Liver (tissue), 9 donors: ENCODE measurements around the gene GSE1. TPM values are rescaled to one million over a fixed set of nuclear protein-coding genes. Genes with fewer than 3 reads are reported as not detected.

Experiments used
- DNase-seq: peaks from one replicate; pipeline ENCODE4 v3.0.0-alpha.2; 2017; ENCODE audit warnings: low spot score
- H3K27ac ChIP-seq, 2 donors: one replicate each; pipeline ENCODE4 v1.7.0; 2013; ENCODE audit warnings: inconsistent platforms in 2 of 2, low read length in 2 of 2, control low read depth in 1 of 2, low read depth in 1 of 2, mild to moderate bottlenecking in 1 of 2
- H3K27me3 ChIP-seq, 4 donors: one replicate each; pipeline versions ENCODE4 v1.6.1 to v1.7.0; 2013; ENCODE audit warnings: low read length in 3 of 4, inconsistent platforms in 1 of 4, mild to moderate bottlenecking in 1 of 4, moderate library complexity in 1 of 4; ENCODE audit not compliant: control insufficient read depth in 4 of 4, insufficient read depth in 4 of 4
- H3K36me3 ChIP-seq, 4 donors: one replicate each; pipeline versions ENCODE4 v1.6.1 to v1.7.0; 2013; ENCODE audit warnings: low read length in 3 of 4, mild to moderate bottlenecking in 3 of 4, low read depth in 1 of 4, moderate library complexity in 1 of 4; ENCODE audit not compliant: control insufficient read depth in 4 of 4, insufficient read depth in 3 of 4
- H3K4me1 ChIP-seq, 4 donors: one replicate each; pipeline versions ENCODE4 v1.6.1 to v1.7.0; 2013; ENCODE audit warnings: low read length in 3 of 4, mild to moderate bottlenecking in 3 of 4, moderate library complexity in 1 of 4; ENCODE audit not compliant: control insufficient read depth in 4 of 4, insufficient read depth in 4 of 4
- H3K4me3 ChIP-seq, 3 donors: one replicate each; pipeline versions ENCODE4 v1.6.1 to v1.7.0; 2013; ENCODE audit warnings: low read length in 3 of 3, control low read depth in 1 of 3, low read depth in 1 of 3, mild to moderate bottlenecking in 1 of 3
- H3K9ac ChIP-seq, 2 donors: one replicate each; pipeline ENCODE4 v1.7.0; 2013; ENCODE audit warnings: low read length in 2 of 2, mild to moderate bottlenecking in 2 of 2, moderate library complexity in 2 of 2, control low read depth in 1 of 2, low read depth in 1 of 2
- H3K9me3 ChIP-seq, 4 donors: one replicate each; pipeline versions ENCODE4 v1.6.1 to v1.7.0; 2013; ENCODE audit warnings: low read length in 3 of 4; ENCODE audit not compliant: control insufficient read depth in 4 of 4
- ATF3 ChIP-seq: IDR thresholded peaks from 2 replicates; pipeline ENCODE4 v1.6.1; 2016; ENCODE audit warnings: antibody characterized with exemption
- CTCF ChIP-seq: fragments of 150-350 bp; IDR thresholded peaks from 2 replicates; pipeline ENCODE4 v1.5.1; 2017; ENCODE audit warnings: improper control_type of control experiment, low read depth, low read length; ENCODE audit not compliant: missing input control
- FOXA1 ChIP-seq: IDR thresholded peaks from 2 replicates; pipeline ENCODE4 v1.6.1; 2016; ENCODE audit warnings: antibody characterized with exemption
- FOXA2 ChIP-seq: IDR thresholded peaks from 2 replicates; pipeline ENCODE4 v1.6.1; 2016; ENCODE audit warnings: antibody characterized with exemption
- GABPA ChIP-seq, 2 donors: IDR thresholded peaks in 1 of 2; conservative IDR thresholded peaks in 1 of 2; 2 replicates each; pipeline ENCODE4 v1.6.1; 2016; ENCODE audit warnings: antibody characterized with exemption in 2 of 2, mild to moderate bottlenecking in 1 of 2, moderate library complexity in 1 of 2
- HNF4A ChIP-seq, 2 donors: conservative IDR thresholded peaks; 2 replicates each; pipeline ENCODE4 v1.6.1; 2016; ENCODE audit warnings: antibody characterized with exemption in 2 of 2, mild to moderate bottlenecking in 2 of 2
- JUND ChIP-seq, 2 donors: IDR thresholded peaks; 2 replicates each; pipeline ENCODE4 v1.6.1; 2016; ENCODE audit warnings: antibody characterized with exemption in 2 of 2
- MAX ChIP-seq: IDR thresholded peaks from 2 replicates; pipeline ENCODE4 v1.6.1; 2016; ENCODE audit warnings: antibody characterized with exemption
- NR2F2 ChIP-seq: IDR thresholded peaks from 2 replicates; pipeline ENCODE4 v1.6.1; 2016; ENCODE audit warnings: antibody characterized with exemption
- RXRA ChIP-seq, 2 donors: IDR thresholded peaks; 2 replicates each; pipeline ENCODE4 v1.6.1; 2017 to 2018; ENCODE audit warnings: antibody characterized with exemption in 2 of 2, mild to moderate bottlenecking in 1 of 2
- YY1 ChIP-seq: IDR thresholded peaks from 2 replicates; pipeline ENCODE4 v1.6.1; 2016; ENCODE audit warnings: antibody characterized with exemption, mild to moderate bottlenecking
- ZBTB33 ChIP-seq: IDR thresholded peaks from 2 replicates; pipeline ENCODE4 v1.6.1; 2016; ENCODE audit warnings: antibody characterized with exemption
- WGBS: extraction: QIAGEN DNeasy Blood & Tissue Kit; methylation state at CpG from one replicate; pipeline ENCODE4 v1.1.7; 2013; 5-methylcytosine and 5-hydroxymethylcytosine counted together
- polyA plus RNA-seq, 2 donors: library from polyadenylated mRNA; stranded (reverse) in 1 of 2; unstranded in 1 of 2; fragments of 200-250 nt in 1 of 2; fragments of >200 nt in 1 of 2; fragmentation: Nextera tagmentation in 1 of 2; extraction: Ambion mirVana in 1 of 2; gene quantifications; one replicate each; pipeline versions ENCODE4 v1.2.1 to v1.2.3, GENCODE V29; 2013 to 2015
- total RNA-seq, 2 donors: library from RNA; depleted of rRNA; stranded (reverse); fragments of >200 nt; gene quantifications; one replicate each; pipeline ENCODE4 v1.2.3, GENCODE V29; 2014
- donor health status: healthy.
- donor health status: healthy.
- donor health status: healthy.
- donor health status: healthy.
- donor health status: healthy.

GSE1 gene
- total and polyA plus RNA-seq, 4 donors: 9.9 to 37.7 (median 25.2) TPM

- H3K27me3 ChIP-seq: no peaks in the 10 kb centered on the region
- peaks cover 31 to 83% (median 42%) of the 10 kb centered on the region in 4 donors for H3K36me3 ChIP-seq
- no peaks in the 10 kb centered on the region for H3K9me3 ChIP-seq
- no peak overlapping the region for H3K27ac ChIP-seq
- 92% methylated on average over 3 of the region's 3 CpGs for WGBS
- H3K4me1 ChIP-seq: no peaks in the 10 kb centered on the region
- no peak for DNase-seq
- TF ChIP-seq FOXA2: no peak
- TF ChIP-seq YY1: no peak
- no peak overlapping the region for H3K4me3 ChIP-seq
- H3K9ac ChIP-seq: no peak overlapping the region
Measured at GRCh38 chr16:85657996-85658395, 44.9 kb downstream of the GSE1 start.

- H3K36me3 ChIP-seq: peaks cover 35 to 87% (median 49%) of the 10 kb centered on the region in 4 donors
- no peaks in the 10 kb centered on the region for H3K4me1 ChIP-seq
- 91% methylated on average over 18 of the region's 18 CpGs for WGBS
- no peak for DNase-seq
- H3K9ac ChIP-seq: no peak overlapping the region
- no peaks in the 10 kb centered on the region for H3K27me3 ChIP-seq
- no peak overlapping the region for H3K27ac ChIP-seq
- H3K4me3 ChIP-seq: no peak overlapping the region
- H3K9me3 ChIP-seq: no peaks in the 10 kb centered on the region
- TF ChIP-seq HNF4A (conservative IDR thresholded peaks at IDR 0.05): no peak
- TF ChIP-seq JUND (IDR thresholded peaks at IDR 0.05): no peak
- TF ChIP-seq NR2F2: no peak
- no peak for TF ChIP-seq CTCF
- no peak for TF ChIP-seq ZBTB33
- no peak for TF ChIP-seq FOXA1
- TF ChIP-seq FOXA2: no peak
- no peak for TF ChIP-seq MAX
- no peak for TF ChIP-seq GABPA (IDR thresholded peaks at IDR 0.05 in 1 of 2, conservative IDR thresholded peaks at IDR 0.05 in 1 of 2)
Measured at GRCh38 chr16:85658504-85659326, 45.6 kb downstream of the GSE1 start.

- Histone ChIP-seq H3K27me3 (no peaks in the 10 kb centered on the region), H3K27ac (no peak overlapping the region), H3K9me3 (no peaks in the 10 kb centered on the region), H3K4me1 (no peaks in the 10 kb centered on the region), H3K4me3 (no peak overlapping the region), H3K36me3 (peaks cover 34 to 87% (median 55%) of the 10 kb centered on the region in 4 donors), H3K9ac (no peak overlapping the region)
- no peak for DNase-seq
- WGBS: 94% methylated on average over 8 of the region's 8 CpGs
- TF ChIP-seq YY1 (no peak), ATF3 (no peak), RXRA (IDR thresholded peaks at IDR 0.05) (no peak), MAX (no peak)
Measured at GRCh38 chr16:85659336-85659735, 46.2 kb downstream of the GSE1 start.
